Measurements from ENCODE around the gene CCND2.

DNA sequence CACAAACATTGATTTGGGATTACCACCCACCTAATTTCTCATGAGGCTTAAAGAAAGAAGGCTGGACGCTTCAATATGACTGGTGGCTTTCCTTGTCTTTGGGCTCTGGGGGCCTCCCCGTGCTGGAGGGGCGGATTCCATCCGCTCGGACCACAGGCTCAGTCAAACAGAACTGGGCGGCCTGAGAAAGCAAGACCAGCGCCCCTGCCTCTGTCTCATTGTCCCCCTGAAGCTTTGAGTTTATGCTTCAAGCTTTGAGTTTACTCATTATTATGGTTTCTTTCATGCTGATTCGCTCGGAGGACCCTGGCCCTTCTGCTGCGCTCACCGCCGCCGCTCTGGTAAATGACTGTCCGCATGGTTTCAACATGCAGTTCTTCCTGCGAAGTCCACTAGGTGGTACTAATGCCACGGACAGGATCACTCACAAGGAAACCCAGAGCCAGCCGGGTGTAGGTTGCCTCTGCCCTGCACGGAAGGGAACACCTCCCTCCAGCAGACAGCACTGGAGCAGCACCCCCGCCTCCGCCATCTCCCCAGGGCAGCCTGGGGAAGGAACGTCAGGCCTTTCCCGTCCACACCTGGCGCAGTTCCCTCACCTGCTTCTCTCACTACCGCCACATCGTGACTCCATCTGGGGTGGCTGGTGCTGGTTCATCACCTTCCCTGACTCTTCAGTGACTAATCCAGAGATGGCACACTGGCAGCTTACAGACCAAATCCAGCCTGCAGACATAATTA lies 34.2 kb downstream of the CCND2 start:
- TF ChIP-seq, protein P1, sequence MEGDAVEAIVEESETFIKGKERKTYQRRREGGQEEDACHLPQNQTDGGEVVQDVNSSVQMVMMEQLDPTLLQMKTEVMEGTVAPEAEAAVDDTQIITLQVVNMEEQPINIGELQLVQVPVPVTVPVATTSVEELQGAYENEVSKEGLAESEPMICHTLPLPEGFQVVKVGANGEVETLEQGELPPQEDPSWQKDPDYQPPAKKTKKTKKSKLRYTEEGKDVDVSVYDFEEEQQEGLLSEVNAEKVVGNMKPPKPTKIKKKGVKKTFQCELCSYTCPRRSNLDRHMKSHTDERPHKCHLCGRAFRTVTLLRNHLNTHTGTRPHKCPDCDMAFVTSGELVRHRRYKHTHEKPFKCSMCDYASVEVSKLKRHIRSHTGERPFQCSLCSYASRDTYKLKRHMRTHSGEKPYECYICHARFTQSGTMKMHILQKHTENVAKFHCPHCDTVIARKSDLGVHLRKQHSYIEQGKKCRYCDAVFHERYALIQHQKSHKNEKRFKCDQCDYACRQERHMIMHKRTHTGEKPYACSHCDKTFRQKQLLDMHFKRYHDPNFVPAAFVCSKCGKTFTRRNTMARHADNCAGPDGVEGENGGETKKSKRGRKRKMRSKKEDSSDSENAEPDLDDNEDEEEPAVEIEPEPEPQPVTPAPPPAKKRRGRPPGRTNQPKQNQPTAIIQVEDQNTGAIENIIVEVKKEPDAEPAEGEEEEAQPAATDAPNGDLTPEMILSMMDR (conservative IDR thresholded peaks at IDR 0.05), result peak; percentile 76
- no peak for TF ChIP-seq EZH2 (IDR thresholded peaks at IDR 0.05; ENCODE audit: low read depth)
